K562 (cell line): Measurements from ENCODE around the gene MED22. TPM values are rescaled to one million over a fixed set of nuclear protein-coding genes. Genes with fewer than 3 reads are reported as not detected.

ENCODE experiments used
- ATAC-seq: fragments of 200-7000 bp; cut with Tn5 transposase; 3 replicates; pipeline ENCODE4 v1.9.1; 2020; ENCODE audit warnings: moderate library complexity
- BruUV-seq: library from RNA; stranded (reverse); fragments of 400-500 nt; replicated peaks from 2 replicates; lab custom pipeline; 2021; lab: Mats Ljungman, UMichigan
- CTCF ChIA-PET: fragments of 300-600 bp; formaldehyde crosslinking; extraction: SDS; loops from one replicate; lab custom pipeline; 2021; ENCODE audit warnings: low intra/inter-chr PET ratio; lab: Yijun Ruan, JAX
- POLR2A ChIA-PET: fragments of 300-600, 350-650 bp; sonication (Branson Sonifier 250); formaldehyde crosslinking; extraction: SDS; loops from one replicate; lab custom pipeline; 2021; ENCODE audit warnings: antibody characterized with exemption, inconsistent platforms; lab: Yijun Ruan, JAX
- DNase-seq, 4 experiments: peaks; one replicate each; pipeline versions ENCODE4 v3.0.0 to v3.0.0-alpha.2; 2011 to 2018; ENCODE audit warnings: low spot score in 3 of 4, mixed read lengths in 3 of 4; ENCODE audit errors: extremely low read depth in 1 of 4
- FAIRE-seq: peaks from 2 replicates; lab custom pipeline; 2011; peaks lifted over from hg19 to GRCh38; lab: Jason Lieb, UNC
- H2AFZ ChIP-seq: 2 replicates; pipeline ENCODE4 v1.6.0; 2011; ENCODE audit warnings: low read depth, low read length, control low read depth, inconsistent platforms
- H3K27ac ChIP-seq: fragments of 200-600 bp; 3 replicates; pipeline ENCODE4 v1.8.0; 2011; ENCODE audit warnings: low read depth, mild to moderate bottlenecking, control low read depth, inconsistent platforms, low read length, moderate library complexity, mixed read lengths; ENCODE audit errors: extremely low read depth
- H3K27me3 ChIP-seq, 2 experiments: fragments of 300-600 bp in 1 of 2; 2 replicates in 1 of 2; 3 replicates in 1 of 2; pipeline versions ENCODE4 v1.6.0 to v1.8.0; 2011; ENCODE audit warnings: inconsistent platforms in 2 of 2, low read length in 2 of 2, mild to moderate bottlenecking in 1 of 2, mixed read lengths in 1 of 2, moderate library complexity in 1 of 2; ENCODE audit not compliant: control insufficient read depth in 2 of 2, insufficient read depth in 2 of 2
- H3K36me3 ChIP-seq: fragments of 300-600 bp; 3 replicates; pipeline ENCODE4 v1.8.0; 2011; ENCODE audit warnings: mild to moderate bottlenecking, low read length, inconsistent platforms; ENCODE audit not compliant: control insufficient read depth, insufficient read depth
- H3K4me1 ChIP-seq, 2 experiments: fragments of 200-600 bp in 1 of 2; replicated peaks in 1 of 2; 2 replicates in 1 of 2; 3 replicates in 1 of 2; pipeline versions ENCODE4 v1.5.1 to v1.8.0; 2011; ENCODE audit warnings: inconsistent platforms in 2 of 2, low read length in 2 of 2, mild to moderate bottlenecking in 1 of 2, mixed read lengths in 1 of 2, moderate library complexity in 1 of 2; ENCODE audit not compliant: control insufficient read depth in 2 of 2, insufficient read depth in 2 of 2
- H3K4me2 ChIP-seq: 2 replicates; pipeline ENCODE4 v1.6.1; 2011; ENCODE audit warnings: low read length, control low read depth, inconsistent platforms, mixed read lengths; ENCODE audit not compliant: insufficient read depth
- H3K4me3 ChIP-seq: fragments of 200-600 bp; sonication (generic), shearing (Covaris generic); 2 replicates; pipeline ENCODE4 v1.5.1; 2016; ENCODE audit warnings: control low read depth, inconsistent platforms
- H3K79me2 ChIP-seq: fragments of 200-600 bp; 3 replicates; pipeline ENCODE4 v1.8.0; 2011; ENCODE audit warnings: low read length, inconsistent platforms; ENCODE audit not compliant: control insufficient read depth, insufficient read depth
- H3K9ac ChIP-seq, 2 experiments: 2 replicates each; pipeline versions ENCODE4 v1.6.0 to v1.6.1; 2011; ENCODE audit warnings: low read depth in 2 of 2, low read length in 2 of 2, control low read depth in 1 of 2, inconsistent platforms in 1 of 2, mild to moderate bottlenecking in 1 of 2, mixed read lengths in 1 of 2; ENCODE audit not compliant: insufficient read depth in 1 of 2
- H3K9me1 ChIP-seq: one replicate; pipeline ENCODE4 v1.6.0; 2011; ENCODE audit warnings: inconsistent platforms, mild to moderate bottlenecking, low read length, moderate library complexity; ENCODE audit not compliant: control insufficient read depth, insufficient read depth
- H3K9me3 ChIP-seq: replicated peaks from 2 replicates; pipeline ENCODE4 v1.5.1; 2011; ENCODE audit warnings: low read depth, low read length, inconsistent platforms; ENCODE audit not compliant: control insufficient read depth, insufficient read depth
- H4K20me1 ChIP-seq: replicated peaks from 2 replicates; pipeline ENCODE4 v1.6.1; 2011; ENCODE audit warnings: low read length, inconsistent platforms, mixed read lengths; ENCODE audit not compliant: control insufficient read depth, insufficient read depth
- BRF1 ChIP-seq: IDR thresholded peaks from 3 replicates; pipeline ENCODE4 v1.6.1; 2011; ENCODE audit warnings: borderline replicate concordance, mild to moderate bottlenecking; ENCODE audit not compliant: insufficient read length; ENCODE audit errors: extremely low read depth
- FOXP1 ChIP-seq: sonication (generic); formaldehyde crosslinking; IDR thresholded peaks from 2 replicates; pipeline ENCODE4 v1.8.0; 2022; ENCODE audit warnings: mild to moderate bottlenecking, missing genetic modification reagents
- FUS ChIP-seq: fragments of 200-400 bp; formaldehyde crosslinking; optimal IDR thresholded peaks from 2 replicates; pipeline ENCODE3; 2017; ENCODE audit warnings: low read depth, low read length
- KAT8 ChIP-seq: fragments of 450-650 bp; IDR thresholded peaks from 2 replicates; pipeline ENCODE4 v1.6.1; 2016; ENCODE audit warnings: low read depth, mild to moderate bottlenecking
- KLF6 ChIP-seq: fragments of 250-450 bp; sonication (Bioruptor Pico); IDR thresholded peaks from 2 replicates; pipeline ENCODE4 v1.4.0; 2020; ENCODE audit warnings: mild to moderate bottlenecking, moderate library complexity, borderline replicate concordance
- MAFF ChIP-seq: IDR thresholded peaks from 2 replicates; pipeline ENCODE4 v1.6.1; 2012; ENCODE audit warnings: low read length, improper control_type of control experiment
- NELFE ChIP-seq: IDR thresholded peaks from 2 replicates; pipeline ENCODE4 v1.6.1; 2011; ENCODE audit warnings: mild to moderate bottlenecking; ENCODE audit not compliant: insufficient read depth, insufficient read length
- POLR3G ChIP-seq: IDR thresholded peaks from 2 replicates; pipeline ENCODE4 v1.6.1; 2011; ENCODE audit not compliant: insufficient read length, insufficient replicate concordance; ENCODE audit errors: extremely low read depth
- ZEB2 ChIP-seq: fragments of 450-650 bp; IDR thresholded peaks from 2 replicates; pipeline ENCODE4 v1.6.1; 2016
- ZNF217 ChIP-seq: sonication (generic); formaldehyde crosslinking; IDR thresholded peaks from 2 replicates; pipeline ENCODE4 v1.8.0; 2022; ENCODE audit warnings: mild to moderate bottlenecking, missing genetic modification reagents
- ZNF512 ChIP-seq: IDR thresholded peaks from 2 replicates; pipeline ENCODE4 v1.6.1; 2016; ENCODE audit warnings: missing genetic modification characterization, missing compliant biosample characterization
- ZNF57 ChIP-seq: fragments of 450-650 bp; formaldehyde crosslinking; IDR thresholded peaks from 2 replicates; pipeline ENCODE4 v1.4.0; 2020; ENCODE audit warnings: mild to moderate bottlenecking, moderate library complexity
- WGBS: fragments of 100-300 bp; shearing (Covaris generic); methylation state at CpG from one replicate; pipeline ENCODE4 v1.1.6; 2016; ENCODE audit warnings: low coverage, mixed read lengths; ENCODE audit not compliant: insufficient coverage; ENCODE audit errors: missing lambda C conversion rate; 5-methylcytosine and 5-hydroxymethylcytosine counted together
- in situ Hi-C: fragments of 300-500 bp; cut with MboI; formaldehyde crosslinking; loops from 4 replicates; pipeline ENCODE4 v1.15.0; 2018; ENCODE audit warnings: inconsistent platforms, mixed read lengths
- intact Hi-C: fragments of 100-400 bp; cut with micrococcal nuclease; formaldehyde crosslinking; loops from 2 replicates; pipeline ENCODE4 v1.14.2; 2022
- polyA plus RNA-seq, 8 experiments: library from polyadenylated mRNA; depleted of rRNA in 4 of 8; stranded (reverse) in 5 of 8; unstranded in 3 of 8; fragments of >200 nt; fragmentation: Nextera tagmentation in 2 of 8; fragmentation: Illumina TruSeq in 1 of 8; extraction: Ambion mirVana in 2 of 8; extraction: Trizol in 1 of 8; gene quantifications; 2 replicates each; pipeline versions ENCODE4 v1.2.1 to v1.2.3, GENCODE V29; 2011 to 2014; ENCODE audit warnings: inconsistent platforms in 1 of 8, missing spikeins in 1 of 8
- total RNA-seq, 7 experiments: library from RNA; depleted of rRNA in 6 of 7; stranded (reverse); fragments of >200 nt in 6 of 7; fragmentation: Illumina TruSeq in 2 of 7; extraction: Trizol in 2 of 7; gene quantifications; 2 replicates each; pipeline versions ENCODE4 v1.2.1 to v1.2.3, GENCODE V29; 2011 to 2021; ENCODE audit warnings: low replicate concordance in 1 of 7
- TF ChIP-seq, protein P1 (sequence below): sonication (generic); formaldehyde crosslinking; IDR thresholded peaks from 2 replicates; pipeline ENCODE4 v1.9.0; 2022; ENCODE audit warnings: mild to moderate bottlenecking, missing genetic modification reagents

Gene MED22
- total and polyA plus RNA-seq, 9 of the 15 experiments (the other 6 are each of a cell fraction or from before 2014, with no cell fraction given) = 0.73 to 35.6 (median 22.3) TPM

DNA sequence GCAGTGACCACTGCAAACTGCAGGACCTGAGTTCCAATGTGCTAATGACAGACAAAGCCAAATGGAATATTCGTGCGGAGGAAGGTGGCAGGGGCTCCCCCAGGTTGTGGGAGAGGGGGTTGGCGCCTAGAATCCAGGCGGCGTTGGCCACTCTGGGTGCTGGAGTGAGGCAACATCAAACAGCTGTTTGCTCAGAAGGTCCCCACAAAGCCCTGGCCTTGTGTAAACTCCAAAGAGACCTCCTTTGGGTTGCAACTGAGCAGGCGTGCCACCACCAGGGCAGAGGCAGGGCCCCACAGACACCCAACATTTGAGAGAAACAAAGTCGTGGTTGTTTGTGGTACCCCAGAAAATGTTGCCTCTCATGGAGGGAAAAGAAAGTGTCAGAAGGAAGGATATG lies 42.8 kb upstream of the MED22 start (continued):
- TF ChIP-seq, protein P1, sequence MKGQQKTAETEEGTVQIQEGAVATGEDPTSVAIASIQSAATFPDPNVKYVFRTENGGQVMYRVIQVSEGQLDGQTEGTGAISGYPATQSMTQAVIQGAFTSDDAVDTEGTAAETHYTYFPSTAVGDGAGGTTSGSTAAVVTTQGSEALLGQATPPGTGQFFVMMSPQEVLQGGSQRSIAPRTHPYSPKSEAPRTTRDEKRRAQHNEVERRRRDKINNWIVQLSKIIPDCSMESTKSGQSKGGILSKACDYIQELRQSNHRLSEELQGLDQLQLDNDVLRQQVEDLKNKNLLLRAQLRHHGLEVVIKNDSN (CRISPR knock-in tag) = no peak
- TF ChIP-seq ZNF217 (CRISPR knock-in tag) (no peak), KLF6 (no peak), POLR3G (no peak)

GRCh38 chr9:133389562-133389961 lies 41.6 kb upstream of the MED22 start:
- no peak for ATAC-seq
- BruUV-seq = no TSS peak
- POLR2A ChIA-PET = interaction anchor here (1.3 kb wide), 1 partner anchor 13 kb away, joined by 3 read pairs; no protein-coding TSS in a partner anchor

More at GRCh38 chr9:133389562-133389961, 41.6 kb upstream of the MED22 start:
- Histone ChIP-seq H3K9me3 (no peaks in the 10 kb centered on the region), H3K9me1 (no peaks in the 10 kb centered on the region), H3K4me1 (peaks cover 0 to 17% of the 10 kb centered on the region in 2 experiments; a peak in 2 of 5 replicates), H3K9ac (no peak overlapping the region), H3K27ac (no peak overlapping the region), H3K4me3 (no peak overlapping the region), H3K4me2 (no peak overlapping the region), H2AFZ (no peak overlapping the region), H3K36me3 (no peaks in the 10 kb centered on the region), H3K79me2 (no peaks in the 10 kb centered on the region), H4K20me1 (peaks cover 2% of the 10 kb centered on the region; the same call in 1 of the 2 replicates), H3K27me3 (peaks cover 31 to 64% of the 10 kb centered on the region in 2 experiments; a peak in 4 of 5 replicates)
- FAIRE-seq = no peak
- no peak for TF ChIP-seq MAFF
- TF ChIP-seq BRF1 = no peak
- no peak for TF ChIP-seq ZNF57 (CRISPR knock-in tag)
- no peak for TF ChIP-seq FOXP1
- no peak for TF ChIP-seq ZNF512 (tag)
- no peak for TF ChIP-seq ZEB2
- no peak for TF ChIP-seq KAT8
- TF ChIP-seq NELFE = no peak
- TF ChIP-seq FUS = no peak
- in situ Hi-C loops (no loop called here), intact Hi-C loops (no loop called here)
- WGBS = 6% methylated on average over 10 of the region's 13 CpGs
- DNase-seq = no peak
- CTCF ChIA-PET = no interaction called here
